Prostate gland (tissue), 2 donors: Measurements from ENCODE around the gene EGF. TPM values are rescaled to one million over a fixed set of nuclear protein-coding genes. Genes with fewer than 3 reads are reported as not detected.

Experiments
- DNase-seq: peaks from one replicate; pipeline ENCODE4 v3.0.0-alpha.2; 2019; ENCODE audit warnings: low spot score
- H3K27ac ChIP-seq, 2 donors: fragments of 200-600 bp; sonication (generic); 2 replicates each; pipeline ENCODE4 v1.5.1; 2017 to 2019
- H3K27me3 ChIP-seq: fragments of 200-600 bp; sonication (generic); replicated peaks from 2 replicates; pipeline ENCODE4 v1.5.1; 2019; ENCODE audit not compliant: insufficient read depth
- H3K36me3 ChIP-seq, 2 donors: fragments of 200-600 bp; sonication (generic); 1 replicate in 1 of 2; 2 replicates in 1 of 2; pipeline versions ENCODE4 v1.5.1 to v1.8.1; 2017 to 2019
- H3K4me1 ChIP-seq: fragments of 200-600 bp; sonication (generic); replicated peaks from 2 replicates; pipeline ENCODE4 v1.5.1; 2019
- H3K4me3 ChIP-seq, 2 donors: fragments of 200-600 bp; sonication (generic); 2 replicates each; pipeline ENCODE4 v1.5.1; 2017 to 2019
- H3K9me3 ChIP-seq: fragments of 200-600 bp; sonication (generic); 2 replicates; pipeline ENCODE4 v1.5.1; 2017
- POLR2A ChIP-seq: fragments of 450-650 bp; IDR thresholded peaks from one replicate; pipeline ENCODE4 v1.6.1; 2016; ENCODE audit warnings: antibody characterized with exemption, mild to moderate bottlenecking
- POLR2AphosphoS5 ChIP-seq: sonication (generic); formaldehyde crosslinking; IDR thresholded peaks from one replicate; pipeline ENCODE4 v1.6.1; 2017; ENCODE audit warnings: antibody characterized with exemption
- WGBS: methylation state at CpG from one replicate; pipeline ENCODE4 v1.1.5; 2018; 5-methylcytosine and 5-hydroxymethylcytosine counted together
- intact Hi-C: fragments of 100-400 bp; cut with DNase I; formaldehyde crosslinking; loops from one replicate; pipeline ENCODE4 v1.14.2; 2022
- total RNA-seq, 2 donors: library from RNA; depleted of rRNA; stranded (reverse); fragments of >200 nt; gene quantifications; one replicate each; pipeline ENCODE4 v1.1.0, GENCODE V29; 2016
- TF ChIP-seq, protein P1 (sequence below), 4 experiments: fragments of 200-600 bp in 2 of 4; fragments of 450-650 bp in 2 of 4; sonication (generic) in 2 of 4; IDR thresholded peaks; 1 replicate in 3 of 4; 2 replicates in 1 of 4; pipeline ENCODE4 v1.5.1; 2016 to 2019; ENCODE audit warnings: antibody characterized with exemption in 4 of 4, mild to moderate bottlenecking in 2 of 4, moderate library complexity in 2 of 4

Gene EGF
- total RNA-seq, 2 donors from 2014 or later: 1.9 to 8.5 TPM

DNA sequence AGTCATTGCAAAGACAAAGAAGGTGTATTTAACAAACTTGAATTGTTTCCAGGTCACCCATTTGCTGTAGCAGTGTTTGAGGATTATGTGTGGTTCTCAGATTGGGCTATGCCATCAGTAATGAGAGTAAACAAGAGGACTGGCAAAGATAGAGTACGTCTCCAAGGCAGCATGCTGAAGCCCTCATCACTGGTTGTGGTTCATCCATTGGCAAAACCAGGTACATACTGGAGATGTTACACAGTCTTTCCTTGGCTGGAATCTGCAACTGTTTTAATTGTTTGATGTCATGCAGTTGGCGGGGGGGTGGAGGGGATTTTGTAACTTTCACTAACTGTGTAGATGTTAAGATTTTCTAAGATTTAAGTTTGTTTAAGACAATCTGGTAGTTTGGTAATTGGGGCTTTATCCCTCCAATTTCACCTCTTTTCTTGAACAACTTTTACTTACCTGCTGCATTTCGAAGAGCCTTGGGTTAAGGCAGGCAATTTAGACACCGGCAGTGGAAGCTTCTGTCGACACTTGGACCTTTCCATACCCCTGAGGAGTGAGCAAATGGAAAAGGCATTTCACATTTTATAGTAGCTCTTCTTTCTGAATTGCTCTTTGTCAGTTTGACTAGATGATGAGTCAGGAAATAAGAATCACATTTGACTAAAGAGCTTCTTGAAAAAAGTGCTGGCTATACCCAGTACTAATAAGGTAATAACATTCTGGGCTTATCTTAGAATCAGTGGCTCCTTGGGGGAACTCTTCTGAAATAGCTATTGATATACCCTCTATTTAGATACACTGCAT lies 67.4 kb downstream of the EGF start:
- TF ChIP-seq, protein P1, sequence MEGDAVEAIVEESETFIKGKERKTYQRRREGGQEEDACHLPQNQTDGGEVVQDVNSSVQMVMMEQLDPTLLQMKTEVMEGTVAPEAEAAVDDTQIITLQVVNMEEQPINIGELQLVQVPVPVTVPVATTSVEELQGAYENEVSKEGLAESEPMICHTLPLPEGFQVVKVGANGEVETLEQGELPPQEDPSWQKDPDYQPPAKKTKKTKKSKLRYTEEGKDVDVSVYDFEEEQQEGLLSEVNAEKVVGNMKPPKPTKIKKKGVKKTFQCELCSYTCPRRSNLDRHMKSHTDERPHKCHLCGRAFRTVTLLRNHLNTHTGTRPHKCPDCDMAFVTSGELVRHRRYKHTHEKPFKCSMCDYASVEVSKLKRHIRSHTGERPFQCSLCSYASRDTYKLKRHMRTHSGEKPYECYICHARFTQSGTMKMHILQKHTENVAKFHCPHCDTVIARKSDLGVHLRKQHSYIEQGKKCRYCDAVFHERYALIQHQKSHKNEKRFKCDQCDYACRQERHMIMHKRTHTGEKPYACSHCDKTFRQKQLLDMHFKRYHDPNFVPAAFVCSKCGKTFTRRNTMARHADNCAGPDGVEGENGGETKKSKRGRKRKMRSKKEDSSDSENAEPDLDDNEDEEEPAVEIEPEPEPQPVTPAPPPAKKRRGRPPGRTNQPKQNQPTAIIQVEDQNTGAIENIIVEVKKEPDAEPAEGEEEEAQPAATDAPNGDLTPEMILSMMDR (IDR thresholded peaks at IDR 0.05): no peak
- TF ChIP-seq POLR2A (no peak), POLR2AphosphoS5 (no peak)
- no peak overlapping the region for H3K27ac ChIP-seq
- no peak for DNase-seq
- no peak overlapping the region for H3K4me3 ChIP-seq
- intact Hi-C loops: loop anchor here (5.0 to 10.0 kb wide), 2 partner anchors 285 to 558 kb away; no protein-coding TSS in a partner anchor
- H3K9me3 ChIP-seq: no peaks in the 10 kb centered on the region
- WGBS: 64% methylated on average over 5 of the region's 5 CpGs
- H3K36me3 ChIP-seq: no peaks in the 10 kb centered on the region
- H3K4me1 ChIP-seq: no peaks in the 10 kb centered on the region
- H3K27me3 ChIP-seq: no peaks in the 10 kb centered on the region

DNA sequence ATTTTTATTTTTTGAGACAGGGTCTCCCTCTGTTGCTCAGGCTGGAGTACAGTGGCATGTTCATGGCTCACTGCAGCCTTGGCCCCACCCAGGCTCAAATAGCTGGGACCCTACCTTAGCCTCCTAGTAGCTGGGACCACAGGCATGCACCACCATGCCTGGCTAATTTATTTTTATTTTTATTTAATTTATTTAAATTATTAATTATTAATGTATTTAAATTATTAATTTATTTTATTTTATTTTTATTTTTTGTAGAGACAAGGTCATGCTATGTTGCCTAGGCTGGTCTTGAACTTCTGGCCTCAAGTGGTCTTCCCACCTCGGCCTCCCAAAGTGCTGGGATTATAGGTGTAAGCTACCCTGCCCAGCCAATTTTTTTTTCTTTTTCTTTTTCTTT lies 69.3 kb downstream of the EGF start:
- intact Hi-C loops: no loop called here

DNA sequence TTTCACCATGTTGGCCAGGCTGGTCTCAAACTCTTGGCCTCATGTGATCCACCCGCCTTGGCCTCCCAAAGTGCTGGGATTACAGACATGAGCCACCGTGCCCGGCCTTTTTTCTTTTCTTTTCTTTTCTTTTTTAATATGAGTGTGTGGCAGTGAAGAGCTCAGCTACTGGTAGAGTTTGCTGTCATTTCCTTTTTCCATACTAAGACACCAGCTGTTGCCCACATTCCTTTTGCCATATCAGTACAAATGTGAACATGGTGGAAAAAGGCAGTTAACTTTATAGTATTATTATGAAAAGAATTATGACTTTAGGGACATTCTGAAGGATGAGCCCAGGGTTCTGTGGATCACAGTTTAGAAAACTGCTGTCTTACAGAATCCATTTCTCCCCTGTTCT lies 69.8 kb downstream of the EGF start:
- TF ChIP-seq POLR2A: no peak
- no peak for TF ChIP-seq POLR2AphosphoS5
- TF ChIP-seq, protein P1 (IDR thresholded peaks at IDR 0.05): no peak
- 88% methylated on average over 3 of the region's 3 CpGs for WGBS
- H3K27ac ChIP-seq: no peak overlapping the region
- H3K4me1 ChIP-seq: no peaks in the 10 kb centered on the region
- no peak for DNase-seq
- H3K27me3 ChIP-seq: no peaks in the 10 kb centered on the region
- H3K9me3 ChIP-seq: no peaks in the 10 kb centered on the region
- H3K36me3 ChIP-seq: no peaks in the 10 kb centered on the region
- no peak overlapping the region for H3K4me3 ChIP-seq
- intact Hi-C loops: no loop called here

More for the DNA sequence above, 69.3 kb downstream of the EGF start:
- no peak overlapping the region for H3K4me3 ChIP-seq
- no peak for DNase-seq
- H3K36me3 ChIP-seq: no peaks in the 10 kb centered on the region
- WGBS: 97% methylated on average over 1 of the region's 1 CpG
- no peak overlapping the region for H3K27ac ChIP-seq
- H3K4me1 ChIP-seq: no peaks in the 10 kb centered on the region
- H3K27me3 ChIP-seq: no peaks in the 10 kb centered on the region
- TF ChIP-seq, protein P1 (IDR thresholded peaks at IDR 0.05): no peak
- TF ChIP-seq POLR2A (no peak), POLR2AphosphoS5 (no peak)
- H3K9me3 ChIP-seq: no peaks in the 10 kb centered on the region

DNA sequence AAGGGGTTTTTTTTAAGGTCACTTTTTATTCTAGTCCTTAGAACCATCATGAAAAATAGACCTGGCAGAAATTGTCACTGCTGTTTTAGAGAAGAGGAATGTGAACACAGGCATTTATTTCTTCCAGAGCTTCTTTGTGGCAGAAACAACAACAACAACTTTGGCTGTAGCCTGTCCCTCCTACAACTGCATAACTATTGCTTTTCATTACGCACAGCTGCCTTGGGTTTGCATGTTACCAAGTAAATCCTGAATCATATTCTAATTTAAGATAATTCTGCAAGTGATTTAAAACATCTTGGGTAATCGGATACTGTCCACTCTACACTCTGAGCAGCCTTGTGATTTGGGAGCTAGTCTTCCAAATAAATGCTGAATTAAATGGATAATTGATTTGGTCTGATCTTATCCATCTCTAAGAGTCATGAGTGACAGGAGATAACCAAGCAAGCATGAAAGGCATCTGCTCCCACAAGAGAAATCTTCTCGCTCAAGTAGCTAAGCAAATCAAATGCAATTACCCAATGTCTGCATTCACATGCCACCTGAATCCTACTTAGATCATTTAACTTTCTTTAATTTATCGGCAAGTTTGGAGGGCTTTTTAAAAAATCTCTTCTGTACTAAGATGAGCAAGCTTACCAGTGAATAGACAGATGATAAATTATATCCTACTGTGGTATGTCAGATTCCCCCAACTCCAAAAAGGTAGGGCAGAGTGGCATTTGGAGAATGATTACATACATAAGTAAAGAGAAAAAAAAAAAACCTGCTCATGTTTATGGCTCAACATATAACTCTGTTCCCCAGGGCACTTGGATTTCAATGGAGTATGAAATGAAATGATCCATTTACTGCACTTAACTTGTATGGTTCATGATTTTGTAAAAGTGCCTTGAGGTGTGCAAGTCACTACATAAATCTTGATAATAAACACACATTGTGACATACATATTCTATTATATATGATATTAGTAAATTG lies 73.6 kb downstream of the EGF start:
- H3K4me1 ChIP-seq: no peaks in the 10 kb centered on the region
- H3K36me3 ChIP-seq: no peaks in the 10 kb centered on the region
- no peak overlapping the region for H3K27ac ChIP-seq
- no peaks in the 10 kb centered on the region for H3K27me3 ChIP-seq
- TF ChIP-seq, protein P1 (IDR thresholded peaks at IDR 0.05): no peak
- TF ChIP-seq POLR2AphosphoS5 (no peak), POLR2A (no peak)
- intact Hi-C loops: no loop called here
- no peaks in the 10 kb centered on the region for H3K9me3 ChIP-seq
- WGBS: 86% methylated on average over 4 of the region's 4 CpGs
- DNase-seq: no peak
- H3K4me3 ChIP-seq: no peak overlapping the region
